IMR-90 (cell line): ENCODE data around the gene AP3B1. TPM values are rescaled to one million over a fixed set of nuclear protein-coding genes. Genes with fewer than 3 reads are reported as not detected.

Experiments used
- ATAC-seq: fragments of 200-7000 bp; cut with Tn5 transposase; 2 replicates; pipeline ENCODE4 v1.9.1; 2020; ENCODE audit warnings: low read depth, mild to moderate bottlenecking, moderate library complexity
- BruUV-seq: library from RNA; stranded (reverse); fragments of 400-500 nt; replicated peaks from 2 replicates; lab custom pipeline; 2021; lab: Mats Ljungman, UMichigan
- CTCF ChIA-PET: fragments of 300-600 bp; formaldehyde crosslinking; extraction: SDS; loops from one replicate; lab custom pipeline; 2021; ENCODE audit warnings: antibody characterized with exemption; lab: Yijun Ruan, JAX
- POLR2A ChIA-PET: fragments of 300-600 bp; sonication (Branson Sonifier 250); formaldehyde crosslinking; loops from one replicate; lab custom pipeline; 2022; ENCODE audit warnings: antibody characterized with exemption; ENCODE audit not compliant: unreplicated experiment; lab: Charles Lee
- DNase-seq: peaks from one replicate; pipeline ENCODE4 v3.0.0; 2013
- H2AFZ ChIP-seq: replicated peaks from 2 replicates; pipeline ENCODE3; 2013; ENCODE audit warnings: low read length, mild to moderate bottlenecking; ENCODE audit not compliant: poor library complexity
- H2AK5ac ChIP-seq: 2 replicates; pipeline ENCODE4 v1.6.1; 2013; ENCODE audit warnings: low read depth, low read length, inconsistent platforms
- H2AK9ac ChIP-seq: replicated peaks from 2 replicates; pipeline ENCODE3; 2013; ENCODE audit warnings: mild to moderate bottlenecking, low read depth, low read length, moderate library complexity; ENCODE audit not compliant: poor library complexity
- H2BK120ac ChIP-seq: 2 replicates; pipeline ENCODE4 v1.6.1; 2013; ENCODE audit warnings: low read depth, low read length, inconsistent platforms
- H2BK15ac ChIP-seq: 3 replicates; pipeline ENCODE4 v1.6.1; 2013; ENCODE audit warnings: low read depth, low read length, inconsistent platforms
- H2BK20ac ChIP-seq: 2 replicates; pipeline ENCODE4 v1.6.1; 2013; ENCODE audit warnings: low read depth, mild to moderate bottlenecking, inconsistent platforms, low read length, moderate library complexity
- H2BK5ac ChIP-seq: 2 replicates; pipeline ENCODE4 v1.6.1; 2013; ENCODE audit warnings: mild to moderate bottlenecking, low read depth, low read length, inconsistent platforms; ENCODE audit not compliant: poor library complexity, severe bottlenecking
- H3K14ac ChIP-seq: replicated peaks from 2 replicates; pipeline ENCODE4 v1.6.1; 2013; ENCODE audit warnings: low read depth, low read length, inconsistent platforms
- H3K18ac ChIP-seq: 2 replicates; pipeline ENCODE4 v1.6.1; 2013; ENCODE audit warnings: low read depth, low read length, control low read depth
- H3K23ac ChIP-seq: 2 replicates; pipeline ENCODE4 v1.6.1; 2013; ENCODE audit warnings: low read depth, low read length, inconsistent platforms
- H3K27ac ChIP-seq: 2 replicates; pipeline ENCODE4 v1.5.1; 2013; ENCODE audit warnings: mild to moderate bottlenecking, control low read depth, low read length; ENCODE audit not compliant: insufficient read depth
- H3K27me3 ChIP-seq: 2 replicates; pipeline ENCODE4 v1.6.1; 2013; ENCODE audit warnings: low read length; ENCODE audit not compliant: control insufficient read depth, insufficient read depth
- H3K36me3 ChIP-seq: 2 replicates; pipeline ENCODE4 v1.6.1; 2013; ENCODE audit warnings: low read length, mixed read lengths; ENCODE audit not compliant: control insufficient read depth, insufficient read depth
- H3K4ac ChIP-seq: 2 replicates; pipeline ENCODE4 v1.6.1; 2013; ENCODE audit warnings: low read depth, low read length, inconsistent platforms
- H3K4me1 ChIP-seq: 2 replicates; pipeline ENCODE4 v1.6.1; 2013; ENCODE audit warnings: low read length, mixed read lengths; ENCODE audit not compliant: control insufficient read depth, insufficient read depth
- H3K4me2 ChIP-seq: 2 replicates; pipeline ENCODE4 v1.6.1; 2013; ENCODE audit warnings: low read depth, mild to moderate bottlenecking, control low read depth, low read length, moderate library complexity
- H3K4me3 ChIP-seq: 2 replicates; pipeline ENCODE4 v1.5.1; 2013; ENCODE audit warnings: low read depth, mild to moderate bottlenecking, control low read depth, low read length, moderate library complexity; ENCODE audit not compliant: insufficient read depth
- H3K56ac ChIP-seq: 2 replicates; pipeline ENCODE4 v1.6.1; 2013; ENCODE audit warnings: low read length, inconsistent platforms; ENCODE audit not compliant: insufficient read depth; ENCODE audit errors: extremely low read depth
- H3K79me1 ChIP-seq, 2 experiments: 2 replicates each; pipeline ENCODE4 v1.6.1; 2013; ENCODE audit warnings: low read length in 2 of 2, inconsistent platforms in 1 of 2, low read depth in 1 of 2
- H3K9ac ChIP-seq: 2 replicates; pipeline ENCODE4 v1.6.1; 2013; ENCODE audit warnings: low read depth, low read length, control low read depth
- H3K9me1 ChIP-seq: 2 replicates; pipeline ENCODE4 v1.6.1; 2013; ENCODE audit warnings: low read length, inconsistent platforms; ENCODE audit not compliant: insufficient read depth
- H3K9me3 ChIP-seq: 2 replicates; pipeline ENCODE4 v1.6.1; 2013; ENCODE audit warnings: low read length; ENCODE audit not compliant: control insufficient read depth, insufficient read depth
- H4K20me1 ChIP-seq: 2 replicates; pipeline ENCODE4 v1.6.1; 2013; ENCODE audit warnings: low read length, inconsistent platforms; ENCODE audit not compliant: insufficient read depth
- H4K5ac ChIP-seq: 2 replicates; pipeline ENCODE4 v1.6.1; 2013; ENCODE audit warnings: mild to moderate bottlenecking, low read depth, low read length, control low read depth
- H4K8ac ChIP-seq, 2 experiments: 2 replicates each; pipeline ENCODE4 v1.6.1; 2013; ENCODE audit warnings: low read depth in 2 of 2, low read length in 2 of 2, control low read depth in 1 of 2, inconsistent platforms in 1 of 2
- H4K91ac ChIP-seq: 2 replicates; pipeline ENCODE4 v1.6.1; 2013; ENCODE audit warnings: low read depth, low read length, inconsistent platforms; ENCODE audit not compliant: insufficient read depth
- BHLHE40 ChIP-seq: fragments of 150-350 bp; IDR thresholded peaks from 2 replicates; pipeline ENCODE4 v1.6.1; 2016; ENCODE audit warnings: mild to moderate bottlenecking, low read depth, low read length
- CEBPB ChIP-seq: IDR thresholded peaks from 2 replicates; pipeline ENCODE4 v1.6.1; 2012; ENCODE audit warnings: low read depth, low read length, improper control_type of control experiment
- CHD1 ChIP-seq: IDR thresholded peaks from 2 replicates; pipeline ENCODE4 v1.6.1; 2012; ENCODE audit warnings: low read depth, low read length, improper control_type of control experiment
- CTCF ChIP-seq: conservative IDR thresholded peaks from 2 replicates; pipeline ENCODE4 v1.5.1; 2012; ENCODE audit warnings: mild to moderate bottlenecking, low read depth, low read length, improper control_type of control experiment
- ELK1 ChIP-seq: fragments of 150-350 bp; IDR thresholded peaks from 2 replicates; pipeline ENCODE4 v1.6.1; 2016; ENCODE audit warnings: low read depth, mild to moderate bottlenecking, low read length, moderate library complexity, borderline replicate concordance
- FOS ChIP-seq: fragments of 150-350 bp; IDR thresholded peaks from 2 replicates; pipeline ENCODE4 v1.6.1; 2016; ENCODE audit warnings: low read depth, low read length
- MAFK ChIP-seq: IDR thresholded peaks from 2 replicates; pipeline ENCODE4 v1.6.1; 2012; ENCODE audit warnings: low read depth, low read length, improper control_type of control experiment
- MAZ ChIP-seq: IDR thresholded peaks from 2 replicates; pipeline ENCODE4 v1.6.1; 2012; ENCODE audit warnings: low read depth, mild to moderate bottlenecking, low read length, improper control_type of control experiment, moderate library complexity, borderline replicate concordance
- MXI1 ChIP-seq: IDR thresholded peaks from 2 replicates; pipeline ENCODE4 v1.6.1; 2012; ENCODE audit warnings: low read depth, mild to moderate bottlenecking, low read length, moderate library complexity, borderline replicate concordance
- NFE2L2 ChIP-seq: fragments of 150-350 bp; IDR thresholded peaks from 2 replicates; pipeline ENCODE4 v1.6.1; 2016; ENCODE audit warnings: low read depth, mild to moderate bottlenecking, low read length
- POLR2A ChIP-seq: IDR thresholded peaks from 2 replicates; pipeline ENCODE4 v1.6.1; 2012; ENCODE audit warnings: mild to moderate bottlenecking, low read depth, low read length
- RAD21 ChIP-seq: IDR thresholded peaks from 2 replicates; pipeline ENCODE4 v1.6.1; 2012; ENCODE audit warnings: low read length, improper control_type of control experiment
- RCOR1 ChIP-seq: IDR thresholded peaks from 2 replicates; pipeline ENCODE4 v1.6.1; 2012; ENCODE audit warnings: mild to moderate bottlenecking, low read length, improper control_type of control experiment; ENCODE audit not compliant: insufficient replicate concordance
- RFX5 ChIP-seq: IDR thresholded peaks from 2 replicates; pipeline ENCODE4 v1.8.0; 2012; ENCODE audit warnings: low read depth, mild to moderate bottlenecking, low read length, moderate library complexity
- SMC3 ChIP-seq: fragments of 150-350 bp; IDR thresholded peaks from 2 replicates; pipeline ENCODE4 v1.6.1; 2016; ENCODE audit warnings: low read depth, mild to moderate bottlenecking, antibody characterized with exemption, low read length, moderate library complexity
- USF2 ChIP-seq: fragments of 150-350 bp; IDR thresholded peaks from 2 replicates; pipeline ENCODE4 v1.6.1; 2017; ENCODE audit warnings: mild to moderate bottlenecking, antibody characterized with exemption, low read length, low read depth
- WGBS, 2 experiments: methylation state at CpG; one replicate each; pipeline versions ENCODE4 v1.1.5 to v1.1.7; 2013; ENCODE audit warnings: missing lambda C conversion rate in 2 of 2; ENCODE audit not compliant: insufficient read length in 1 of 2; ENCODE audit errors: extremely low coverage in 2 of 2; 5-methylcytosine and 5-hydroxymethylcytosine counted together
- dilution Hi-C: fragments of 300-500 bp; cut with HindIII; formaldehyde crosslinking; loops from one replicate; pipeline ENCODE4 v1.14.3; 2018; ENCODE audit warnings: low sequenced_read_pairs; ENCODE audit not compliant: unreplicated experiment
- in situ Hi-C: fragments of 300-500 bp; cut with MboI; formaldehyde crosslinking; loops from 3 replicates; pipeline ENCODE4 v1.14.3; 2019; ENCODE audit warnings: low sequenced_read_pairs, inconsistent platforms, mixed read lengths
- intact Hi-C: fragments of 100-400 bp; cut with micrococcal nuclease; formaldehyde crosslinking; loops from 2 replicates; pipeline ENCODE4 v1.10.0; 2022
- polyA plus RNA-seq, 3 experiments: library from polyadenylated mRNA; depleted of rRNA; stranded (reverse); fragments of >200 nt; gene quantifications; 2 replicates each; pipeline ENCODE4 v1.2.3, GENCODE V29; 2012; ENCODE audit warnings: low replicate concordance in 1 of 3
- total RNA-seq: library from RNA; depleted of rRNA; stranded (reverse); fragments of >200 nt; gene quantifications from 2 replicates; pipeline ENCODE4 v1.2.3, GENCODE V29; 2012

The AP3B1 gene
- total and polyA plus RNA-seq, 2 of the 4 experiments (the other 2 are of a cell fraction), result 33.1 to 59.0 TPM

GRCh38 chr5:78279194-78279593 is 15.3 kb downstream of the AP3B1 start:
- Histone ChIP-seq H3K4me2 (no peak overlapping the region), H4K8ac (no peak overlapping the region), H3K9me1 (peaks cover 6% of the 10 kb centered on the region; the same call in 1 of the 2 replicates), H4K91ac (no peak overlapping the region), H3K27me3 (no peaks in the 10 kb centered on the region), H3K9me3 (peaks cover 3% of the 10 kb centered on the region; the same call in 1 of the 2 replicates), H4K5ac (no peak overlapping the region), H3K4me3 (no peak overlapping the region), H4K20me1 (peaks cover 35% of the 10 kb centered on the region), H3K36me3 (peaks cover 4% of the 10 kb centered on the region), H3K27ac (no peak overlapping the region), H3K14ac (no peak overlapping the region), H3K4ac (no peak overlapping the region), H3K18ac (no peak overlapping the region), H3K9ac (no peak overlapping the region), H2BK5ac (no peak overlapping the region), H3K56ac (no peak overlapping the region), H3K4me1 (no peaks in the 10 kb centered on the region), H2BK120ac (no peak overlapping the region), H3K23ac (no peak overlapping the region), H2BK15ac (no peak overlapping the region), H2AFZ (no peak overlapping the region), H3K79me1 (peaks cover 33 to 73% of the 10 kb centered on the region in 2 experiments), H2BK20ac (no peak overlapping the region), H2AK5ac (no peak overlapping the region), H2AK9ac (no peak overlapping the region)
- ATAC-seq (no peak), DNase-seq (no peak)
- in situ Hi-C loops, result loop anchor here (10.0 kb wide), 1 partner anchor 414 kb away; no protein-coding TSS in a partner anchor
- TF ChIP-seq RAD21, result no peak
- TF ChIP-seq MAFK, result no peak
- TF ChIP-seq CEBPB, result no peak
- no peak for TF ChIP-seq ELK1
- TF ChIP-seq RFX5, result no peak
- no peak for TF ChIP-seq CTCF
- no peak for TF ChIP-seq POLR2A
- no peak for TF ChIP-seq SMC3
- no peak for TF ChIP-seq CHD1
- no peak for TF ChIP-seq FOS
- TF ChIP-seq BHLHE40, result no peak
- TF ChIP-seq MAZ, result no peak
- TF ChIP-seq NFE2L2, result no peak
- TF ChIP-seq USF2, result no peak
- TF ChIP-seq RCOR1, result no peak
- no peak for TF ChIP-seq MXI1
- ChIA-PET CTCF (interaction anchor here (0.7 kb wide), 1 partner anchor 75 kb away, joined by 5 read pairs; no protein-coding TSS in a partner anchor), POLR2A (interaction anchor here (0.6 kb wide), 1 partner anchor 505 kb away, joined by 11 read pairs; no protein-coding TSS in a partner anchor)
- no CpG with 5 or more reads among the region's 5 CpGs for WGBS, 2 experiments
- intact Hi-C loops, result no loop called here
- BruUV-seq, result no TSS peak
- dilution Hi-C loops, result no loop called here
